NCI-H2196 (cell line): ENCODE data around the gene ITGB4.

ENCODE experiments used
- DNase-seq: peaks from one replicate; lab custom pipeline; 2025; ENCODE audit not compliant: unreplicated experiment; lab: John Stamatoyannopoulos, UW

Gene ITGB4

DNA sequence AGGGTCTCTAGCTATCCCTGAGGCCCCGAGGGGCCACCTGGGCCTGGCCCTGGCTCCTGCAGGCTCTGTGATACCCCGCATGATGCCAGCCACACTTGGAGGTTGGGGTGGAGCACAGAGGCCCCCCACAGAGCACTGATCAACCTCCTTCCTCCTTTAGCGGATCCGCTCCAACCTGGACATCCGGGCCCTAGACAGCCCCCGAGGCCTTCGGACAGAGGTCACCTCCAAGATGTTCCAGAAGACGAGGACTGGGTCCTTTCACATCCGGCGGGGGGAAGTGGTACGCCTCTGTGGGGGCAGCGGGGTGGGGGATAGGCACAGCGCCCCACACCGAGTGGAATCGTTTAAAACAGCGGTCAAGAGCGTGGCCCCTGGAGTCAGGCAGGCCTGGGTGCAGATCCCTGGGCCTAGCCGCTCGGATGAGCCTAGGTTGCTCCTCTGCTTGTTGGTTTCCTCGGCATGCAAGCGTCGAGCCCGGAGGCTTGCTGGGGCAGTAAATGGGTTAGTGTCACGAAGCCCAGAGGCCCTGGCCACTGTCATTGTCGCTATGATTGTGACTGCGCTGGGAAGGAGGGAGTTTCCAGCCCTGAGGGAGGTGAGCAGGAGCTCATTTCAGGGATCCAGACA, 9.9 kb downstream of the ITGB4 start:
- no peak for DNase-seq

DNA sequence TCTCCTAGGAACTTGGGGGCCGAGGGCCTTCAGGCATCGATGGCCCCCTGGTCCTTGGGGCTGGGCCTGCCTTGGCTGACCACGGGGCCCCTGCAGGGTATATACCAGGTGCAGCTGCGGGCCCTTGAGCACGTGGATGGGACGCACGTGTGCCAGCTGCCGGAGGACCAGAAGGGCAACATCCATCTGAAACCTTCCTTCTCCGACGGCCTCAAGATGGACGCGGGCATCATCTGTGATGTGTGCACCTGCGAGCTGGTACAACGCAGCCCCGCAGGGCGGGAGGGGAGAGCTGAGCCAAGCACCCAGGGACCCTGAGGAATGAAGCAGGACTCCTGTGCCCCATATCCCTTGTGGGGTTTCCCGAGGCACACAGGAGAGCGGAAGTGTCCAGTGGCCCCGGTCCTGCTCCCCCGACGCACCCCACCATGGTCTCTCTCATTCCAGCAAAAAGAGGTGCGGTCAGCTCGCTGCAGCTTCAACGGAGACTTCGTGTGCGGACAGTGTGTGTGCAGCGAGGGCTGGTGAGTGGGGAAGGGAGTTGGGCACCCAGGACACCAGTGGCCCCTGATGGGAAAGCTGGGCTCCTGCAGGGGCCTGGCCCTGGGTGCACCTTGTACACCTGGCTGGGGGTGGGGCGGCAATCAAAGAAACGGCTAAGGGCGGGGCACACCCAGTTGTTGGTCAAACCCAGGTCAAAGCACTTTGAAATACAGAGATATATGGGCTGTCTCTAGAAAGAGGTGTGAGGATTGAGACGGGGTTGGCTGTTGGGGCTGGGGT, 10.6 kb downstream of the ITGB4 start:
- DNase-seq = no peak

DNA sequence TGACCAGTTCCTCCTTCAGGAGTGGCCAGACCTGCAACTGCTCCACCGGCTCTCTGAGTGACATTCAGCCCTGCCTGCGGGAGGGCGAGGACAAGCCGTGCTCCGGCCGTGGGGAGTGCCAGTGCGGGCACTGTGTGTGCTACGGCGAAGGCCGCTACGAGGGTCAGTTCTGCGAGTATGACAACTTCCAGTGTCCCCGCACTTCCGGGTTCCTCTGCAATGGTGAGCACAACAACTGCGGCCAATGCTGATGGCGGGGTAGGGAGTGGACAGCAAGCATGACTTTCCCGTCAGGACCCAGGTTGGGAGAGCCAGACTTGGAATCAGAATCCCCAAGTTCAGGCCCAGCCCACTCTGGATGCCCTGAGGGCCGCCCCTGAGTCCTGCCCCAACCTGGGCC, 12.2 kb downstream of the ITGB4 start:
- DNase-seq = no peak

DNA sequence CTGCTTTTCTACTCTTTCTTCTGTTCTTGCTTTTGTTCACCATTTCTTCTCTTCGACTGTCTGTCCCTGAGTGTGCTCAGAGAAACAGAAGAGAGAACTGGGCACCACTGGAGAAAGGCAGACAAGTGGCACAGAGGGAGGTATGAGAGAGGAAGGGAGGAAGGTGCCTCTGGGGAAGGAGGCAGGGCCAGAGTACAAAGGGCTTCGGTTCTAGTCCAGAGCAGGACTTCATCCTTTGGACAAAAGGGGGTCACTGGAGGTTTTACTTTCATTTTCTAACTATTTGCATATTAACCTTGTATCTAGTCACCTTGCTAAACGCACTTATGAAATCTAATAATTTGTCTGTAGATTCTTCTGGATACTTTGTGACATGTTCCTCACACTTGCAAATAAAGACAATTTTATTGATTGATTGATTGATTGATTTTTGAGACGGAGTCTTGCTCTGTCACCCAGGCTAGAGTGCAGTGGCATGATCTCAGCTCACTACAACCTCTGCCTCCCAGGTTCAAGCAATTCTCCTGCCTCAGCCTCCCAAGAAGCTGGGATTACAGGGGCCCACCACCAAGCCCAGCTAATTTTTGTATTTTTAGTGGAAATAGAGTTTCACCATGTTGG, 13.5 kb downstream of the ITGB4 start:
- DNase-seq = no peak

DNA sequence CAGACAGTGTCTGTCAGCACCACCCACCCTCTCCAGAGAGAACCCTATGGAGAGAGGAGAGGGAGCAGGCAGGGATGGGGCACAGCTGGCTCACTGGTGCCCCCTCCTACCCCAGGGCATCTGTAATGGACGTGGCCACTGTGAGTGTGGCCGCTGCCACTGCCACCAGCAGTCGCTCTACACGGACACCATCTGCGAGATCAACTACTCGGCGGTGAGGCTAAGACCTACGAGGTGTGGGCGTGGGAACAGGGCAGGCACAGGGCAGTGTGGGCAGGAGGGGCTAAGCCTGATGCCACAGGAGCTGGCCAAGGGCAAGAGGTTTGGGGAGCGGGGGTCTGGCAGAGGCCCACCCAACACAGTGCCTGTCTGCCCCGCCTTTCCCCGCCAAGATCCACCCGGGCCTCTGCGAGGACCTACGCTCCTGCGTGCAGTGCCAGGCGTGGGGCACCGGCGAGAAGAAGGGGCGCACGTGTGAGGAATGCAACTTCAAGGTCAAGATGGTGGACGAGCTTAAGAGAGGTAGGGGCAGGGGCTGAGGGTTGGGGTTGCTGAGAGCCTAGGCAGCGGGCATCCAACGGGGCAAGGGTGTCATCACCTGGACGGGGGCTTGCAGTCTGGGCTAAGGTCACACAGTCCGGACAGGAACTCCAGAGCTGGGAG, 15.0 kb downstream of the ITGB4 start:
- DNase-seq = no peak

DNA sequence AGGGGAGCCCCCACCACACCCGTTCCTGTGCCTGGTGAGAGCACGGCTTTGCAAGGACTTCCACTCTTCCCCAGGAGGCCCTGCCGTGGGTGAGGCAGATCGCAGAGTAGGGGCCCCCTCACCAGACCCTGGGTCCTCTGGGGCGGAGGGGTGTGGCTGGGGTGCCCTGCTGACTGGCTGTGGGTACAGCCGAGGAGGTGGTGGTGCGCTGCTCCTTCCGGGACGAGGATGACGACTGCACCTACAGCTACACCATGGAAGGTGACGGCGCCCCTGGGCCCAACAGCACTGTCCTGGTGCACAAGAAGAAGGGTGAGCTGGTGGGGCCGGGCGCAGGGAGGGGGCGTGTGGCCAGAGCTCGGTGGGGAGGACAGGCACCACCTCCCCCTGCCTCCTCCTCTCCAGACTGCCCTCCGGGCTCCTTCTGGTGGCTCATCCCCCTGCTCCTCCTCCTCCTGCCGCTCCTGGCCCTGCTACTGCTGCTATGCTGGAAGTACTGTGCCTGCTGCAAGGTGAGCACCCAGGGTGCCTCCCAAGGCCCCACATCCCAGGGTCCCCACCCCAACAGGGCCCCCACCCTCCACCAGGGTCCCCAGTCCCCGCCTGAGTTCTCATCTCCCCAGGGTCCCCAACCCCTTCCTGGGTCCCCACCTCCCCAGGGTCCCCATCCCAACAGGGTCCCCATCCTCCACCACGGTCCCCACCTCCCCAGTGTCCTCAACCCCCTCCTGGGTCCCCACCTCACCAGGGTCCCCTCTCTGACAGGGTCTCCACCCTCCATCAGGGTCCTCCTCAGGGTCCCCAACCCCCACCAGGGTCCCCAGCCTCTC, 16.1 kb downstream of the ITGB4 start:
- no peak for DNase-seq

DNA sequence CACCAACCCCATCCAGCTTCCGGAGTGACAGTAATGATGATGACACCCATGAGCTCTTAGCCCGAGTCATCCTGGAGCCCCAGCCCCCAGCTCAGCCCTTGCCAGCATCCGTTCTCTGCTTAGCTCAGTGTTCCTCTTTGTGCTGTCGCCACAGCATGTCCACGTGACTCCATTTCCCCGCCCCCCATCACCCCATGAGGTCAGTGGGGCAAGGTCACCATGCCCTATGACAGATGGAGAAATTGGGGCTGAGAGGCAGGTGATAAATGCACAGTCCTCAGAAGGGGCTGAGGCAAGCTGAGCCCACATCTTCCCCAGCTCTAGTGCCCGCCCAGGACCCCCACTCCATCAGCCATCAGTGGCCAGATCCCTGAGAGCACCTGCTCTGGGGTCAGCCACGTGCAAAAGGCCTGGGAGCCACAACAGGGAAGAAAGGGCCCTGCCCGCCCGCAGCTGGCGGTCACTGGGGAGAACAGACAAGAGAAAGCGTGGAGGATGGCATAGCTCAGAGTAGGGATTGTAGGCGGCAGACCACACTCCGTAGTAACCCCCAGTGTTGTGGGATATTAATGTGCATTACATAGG, 17.1 kb downstream of the ITGB4 start:
- no peak for DNase-seq

DNA sequence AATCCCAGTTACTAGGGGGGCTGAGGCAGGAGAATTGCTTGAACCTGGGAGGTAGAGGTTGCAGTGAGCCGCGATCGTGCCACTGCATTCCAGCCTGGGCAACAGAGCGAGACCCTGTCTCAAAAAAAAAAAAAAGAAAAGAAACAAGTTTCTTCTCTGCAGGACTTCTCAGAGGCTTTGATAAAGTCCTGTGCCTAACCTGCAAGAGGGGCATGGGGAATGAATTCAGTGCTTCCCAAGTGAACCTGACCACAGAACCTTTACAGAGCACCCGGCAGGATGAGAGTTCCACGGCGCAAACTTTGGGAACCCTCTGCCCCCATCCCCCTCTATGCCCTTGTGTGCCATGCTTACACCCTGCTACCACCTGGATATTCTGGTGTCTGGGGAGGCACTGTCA, 17.9 kb downstream of the ITGB4 start:
- no peak for DNase-seq

DNA sequence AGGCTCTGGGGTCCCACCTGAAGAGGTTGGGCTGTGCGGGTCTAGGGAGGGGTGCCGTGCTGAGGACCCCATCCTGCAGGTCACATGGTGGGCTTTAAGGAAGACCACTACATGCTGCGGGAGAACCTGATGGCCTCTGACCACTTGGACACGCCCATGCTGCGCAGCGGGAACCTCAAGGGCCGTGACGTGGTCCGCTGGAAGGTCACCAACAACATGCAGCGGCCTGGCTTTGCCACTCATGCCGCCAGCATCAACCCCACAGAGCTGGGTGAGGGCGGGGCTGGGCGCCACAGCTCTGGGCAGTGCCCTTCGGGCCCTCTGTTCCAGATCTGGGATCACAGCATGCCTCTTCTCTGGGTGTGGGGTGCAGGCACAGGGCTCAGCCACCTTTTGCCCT, 18.5 kb downstream of the ITGB4 start:
- DNase-seq = no peak

DNA sequence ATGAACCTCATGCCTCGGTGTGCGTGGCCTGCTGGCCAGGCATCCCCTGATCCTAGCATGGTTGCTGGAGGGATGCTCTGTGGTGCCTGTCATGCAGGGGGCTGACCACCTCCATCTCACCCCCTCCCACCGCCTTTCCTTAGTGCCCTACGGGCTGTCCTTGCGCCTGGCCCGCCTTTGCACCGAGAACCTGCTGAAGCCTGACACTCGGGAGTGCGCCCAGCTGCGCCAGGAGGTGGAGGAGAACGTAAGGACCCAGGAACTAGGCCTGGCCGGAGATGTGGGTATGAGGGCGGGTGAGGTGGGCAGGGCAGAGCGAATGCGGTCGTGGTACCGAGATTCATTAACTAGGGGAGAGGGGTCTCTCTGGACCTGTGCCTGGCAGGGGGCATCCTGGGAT, 19.0 kb downstream of the ITGB4 start:
- DNase-seq = no peak

DNA sequence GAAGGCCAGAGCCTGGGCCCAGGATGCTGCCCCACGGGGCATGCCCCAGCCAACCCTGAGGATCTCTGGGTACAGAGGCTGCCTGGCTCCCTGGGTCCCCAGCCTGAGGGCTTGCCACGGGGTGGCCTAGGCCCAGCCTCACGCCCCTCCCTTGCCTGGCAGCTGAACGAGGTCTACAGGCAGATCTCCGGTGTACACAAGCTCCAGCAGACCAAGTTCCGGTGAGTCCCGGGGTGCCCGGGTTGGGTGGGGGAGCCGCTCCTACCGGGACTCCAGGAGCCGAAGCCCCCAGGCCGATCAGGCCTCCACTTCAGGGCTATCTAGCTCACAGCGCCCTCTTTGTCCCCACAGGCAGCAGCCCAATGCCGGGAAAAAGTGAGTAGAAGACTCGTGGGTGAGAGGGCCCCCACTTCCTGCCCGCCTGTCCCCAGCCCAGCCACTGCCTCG, 19.4 kb downstream of the ITGB4 start:
- DNase-seq = no peak

DNA sequence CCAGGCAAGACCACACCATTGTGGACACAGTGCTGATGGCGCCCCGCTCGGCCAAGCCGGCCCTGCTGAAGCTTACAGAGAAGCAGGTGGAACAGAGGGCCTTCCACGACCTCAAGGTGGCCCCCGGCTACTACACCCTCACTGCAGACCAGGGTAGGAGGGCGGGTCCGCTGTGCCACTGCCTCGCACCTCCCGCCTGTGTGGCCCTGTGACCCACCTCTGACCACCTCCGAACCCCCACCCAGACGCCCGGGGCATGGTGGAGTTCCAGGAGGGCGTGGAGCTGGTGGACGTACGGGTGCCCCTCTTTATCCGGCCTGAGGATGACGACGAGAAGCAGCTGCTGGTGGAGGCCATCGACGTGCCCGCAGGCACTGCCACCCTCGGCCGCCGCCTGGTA, 21.1 kb downstream of the ITGB4 start:
- no peak for DNase-seq

DNA sequence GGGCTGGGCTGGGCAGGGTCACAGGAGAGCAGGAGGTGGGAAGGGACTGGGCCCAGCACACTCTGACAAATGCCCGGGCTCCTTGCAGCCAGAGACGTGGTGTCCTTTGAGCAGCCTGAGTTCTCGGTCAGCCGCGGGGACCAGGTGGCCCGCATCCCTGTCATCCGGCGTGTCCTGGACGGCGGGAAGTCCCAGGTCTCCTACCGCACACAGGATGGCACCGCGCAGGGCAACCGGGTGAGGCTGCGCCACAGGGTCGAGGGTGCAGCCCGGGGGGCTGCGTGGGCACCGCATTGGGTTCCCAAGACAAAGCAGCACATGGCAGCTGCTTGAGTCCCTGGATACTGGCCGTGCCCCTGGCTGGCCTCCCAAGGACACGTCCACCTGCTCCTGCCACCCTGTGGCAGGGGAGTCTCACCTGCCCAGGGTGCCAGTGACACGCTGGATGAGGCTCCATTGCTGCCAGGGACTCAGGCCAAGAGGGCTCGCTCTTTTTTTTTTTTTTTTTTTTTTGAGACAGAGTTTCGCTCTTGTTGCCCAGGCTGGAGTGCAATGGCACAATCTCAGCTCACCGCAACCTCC, 22.5 kb downstream of the ITGB4 start:
- no peak for DNase-seq

DNA sequence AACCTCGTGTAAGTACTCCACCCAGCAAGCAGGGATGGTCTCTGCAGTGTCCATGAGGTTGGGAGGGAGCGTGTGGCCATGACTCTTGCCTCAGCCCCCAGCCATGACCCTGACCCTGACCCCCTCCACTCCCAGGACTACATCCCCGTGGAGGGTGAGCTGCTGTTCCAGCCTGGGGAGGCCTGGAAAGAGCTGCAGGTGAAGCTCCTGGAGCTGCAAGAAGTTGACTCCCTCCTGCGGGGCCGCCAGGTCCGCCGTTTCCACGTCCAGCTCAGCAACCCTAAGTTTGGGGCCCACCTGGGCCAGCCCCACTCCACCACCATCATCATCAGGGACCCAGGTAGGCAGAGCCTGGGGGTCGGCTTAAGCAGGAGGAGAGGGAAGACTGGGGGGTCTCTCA, 27.4 kb downstream of the ITGB4 start:
- no peak for DNase-seq

DNA sequence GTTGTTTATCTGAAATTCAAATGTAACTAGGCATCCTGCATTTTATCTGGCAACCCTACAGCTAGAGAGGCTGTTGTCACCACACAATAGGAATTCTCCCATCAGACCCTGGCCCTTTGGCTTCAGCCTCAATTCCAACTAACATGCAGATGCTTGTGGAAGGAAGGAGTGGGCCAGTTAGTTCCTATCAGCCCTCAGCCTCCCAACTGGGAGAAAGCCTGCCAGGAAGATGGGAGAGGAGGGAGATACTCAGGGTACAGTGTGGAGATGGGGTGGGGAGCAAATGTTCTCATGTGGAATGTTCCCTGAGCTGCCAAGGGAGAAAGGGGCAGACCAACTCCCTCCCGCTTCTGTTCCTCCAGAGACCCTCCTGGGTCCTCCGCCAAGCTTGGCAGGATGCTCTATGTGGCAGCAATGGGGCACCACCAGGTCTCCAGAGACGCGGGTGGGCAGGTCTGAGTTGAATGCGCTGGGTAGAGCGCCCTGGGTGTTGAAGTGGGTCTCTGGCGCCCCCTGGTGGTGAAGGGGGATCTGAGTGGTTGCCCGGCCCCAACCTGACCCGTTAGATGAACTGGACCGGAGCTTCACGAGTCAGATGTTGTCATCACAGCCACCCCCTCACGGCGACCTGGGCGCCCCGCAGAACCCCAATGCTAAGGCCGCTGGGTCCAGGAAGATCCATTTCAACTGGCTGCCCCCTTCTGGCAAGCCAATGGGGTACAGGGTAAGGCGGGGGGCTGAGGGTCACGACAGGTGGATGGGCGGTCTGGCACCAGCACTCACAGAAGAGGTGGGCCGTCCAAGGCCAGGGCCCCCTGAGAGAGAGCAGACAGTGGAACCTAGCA, 28.5 kb downstream of the ITGB4 start:
- peak; percentile 90 for DNase-seq

DNA sequence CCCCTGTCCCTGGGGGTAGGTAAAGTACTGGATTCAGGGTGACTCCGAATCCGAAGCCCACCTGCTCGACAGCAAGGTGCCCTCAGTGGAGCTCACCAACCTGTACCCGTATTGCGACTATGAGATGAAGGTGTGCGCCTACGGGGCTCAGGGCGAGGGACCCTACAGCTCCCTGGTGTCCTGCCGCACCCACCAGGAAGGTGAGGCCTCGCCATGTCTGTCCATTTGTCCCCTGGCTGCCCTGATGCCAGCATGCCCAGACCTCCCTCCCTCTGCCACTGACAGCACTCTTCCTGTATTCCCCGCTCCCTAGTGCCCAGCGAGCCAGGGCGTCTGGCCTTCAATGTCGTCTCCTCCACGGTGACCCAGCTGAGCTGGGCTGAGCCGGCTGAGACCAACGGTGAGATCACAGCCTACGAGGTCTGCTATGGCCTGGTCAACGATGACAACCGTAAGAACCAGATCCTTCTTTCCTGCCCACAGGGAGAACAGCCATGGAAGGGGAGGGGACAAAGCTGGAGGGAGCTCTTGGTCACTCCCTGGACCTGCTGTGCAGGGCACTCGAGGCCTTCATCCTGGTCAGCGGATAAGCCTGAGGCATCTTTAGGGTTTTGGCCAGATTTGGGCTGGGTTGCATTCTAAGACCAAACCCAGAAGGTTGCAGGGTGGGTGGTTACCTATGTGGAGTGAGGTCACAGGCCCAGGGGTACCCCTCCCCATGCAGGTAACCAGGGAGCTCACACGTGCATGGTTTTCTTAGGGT, 29.6 kb downstream of the ITGB4 start:
- no peak for DNase-seq

DNA sequence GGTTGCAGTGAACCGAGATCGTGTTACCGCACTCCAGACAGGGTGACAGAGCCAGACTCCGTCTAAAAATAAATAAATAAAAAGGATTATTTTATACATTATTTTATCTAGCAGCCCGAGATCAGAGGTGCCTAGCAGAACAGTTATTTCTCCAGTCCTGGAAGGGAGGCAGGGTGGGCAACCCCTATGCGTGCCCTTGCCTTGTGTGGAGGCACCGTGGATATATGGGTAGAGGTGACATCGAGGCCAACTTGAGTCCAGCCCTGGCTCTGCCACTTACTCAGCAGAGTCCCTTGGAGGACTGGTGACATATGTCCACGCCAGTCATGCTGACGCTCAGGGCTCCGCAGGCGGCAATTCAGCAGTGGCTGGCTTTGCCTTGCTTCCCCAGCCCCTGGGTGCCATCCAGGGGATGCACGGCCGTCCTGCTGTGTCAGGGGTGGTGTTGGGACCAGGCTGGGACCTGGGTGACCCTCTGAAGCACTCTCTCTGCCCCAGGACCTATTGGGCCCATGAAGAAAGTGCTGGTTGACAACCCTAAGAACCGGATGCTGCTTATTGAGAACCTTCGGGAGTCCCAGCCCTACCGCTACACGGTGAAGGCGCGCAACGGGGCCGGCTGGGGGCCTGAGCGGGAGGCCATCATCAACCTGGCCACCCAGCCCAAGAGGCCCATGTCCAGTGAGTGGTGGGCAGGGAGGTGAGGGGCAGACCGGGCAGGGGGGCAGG, 30.6 kb downstream of the ITGB4 start:
- no peak for DNase-seq

DNA sequence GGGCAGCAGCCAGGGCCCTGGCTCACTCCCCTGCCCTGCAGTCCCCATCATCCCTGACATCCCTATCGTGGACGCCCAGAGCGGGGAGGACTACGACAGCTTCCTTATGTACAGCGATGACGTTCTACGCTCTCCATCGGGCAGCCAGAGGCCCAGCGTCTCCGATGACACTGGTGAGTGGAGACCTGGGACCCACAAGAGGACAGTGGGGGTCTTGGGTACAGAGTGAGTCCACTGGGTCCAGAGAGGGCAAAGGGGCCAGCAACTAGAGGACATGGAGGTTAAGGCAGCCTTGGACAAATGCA, 31.1 kb downstream of the ITGB4 start:
- no peak for DNase-seq
